GM19351 (cell line): Measurements from ENCODE around the gene FKBP3.
"Not testable (repeated sequence)": the region's sequence is repeated elsewhere in the genome, so short reads cannot be mapped to it uniquely, and the experiment has no call there.

ENCODE experiments used
- ATAC-seq: cut with Tn5 transposase; IDR thresholded peaks from one replicate; pipeline ENCODE4 v1.9.1; 2021; ENCODE audit warnings: mild to moderate bottlenecking, moderate library complexity; ENCODE audit not compliant: unreplicated experiment

FKBP3 gene

GRCh38 chr14:45134051-45134958 is at the start of gene FKBP3:
Gene FKBP3 (minus strand): TSS chr14:45134481. CDS start chr14:45134456, 25 bp downstream.
- ATAC-seq = peak; percentile 85

GRCh38 chr14:45181806-45182205 is 47.5 kb upstream of the FKBP3 start:
- ATAC-seq = no peak

GRCh38 chr14:45181329-45181728 is 47.0 kb upstream of the FKBP3 start:
- no peak for ATAC-seq

- ATAC-seq = no peak
These were observed 42.8 kb upstream of the FKBP3 start for GRCh38 chr14:45177076-45177475.

GRCh38 chr14:45169906-45170305 is 35.6 kb upstream of the FKBP3 start:
- ATAC-seq = no peak

GRCh38 chr14:45156067-45156466 is 21.8 kb upstream of the FKBP3 start:
- ATAC-seq = peak; percentile 68

- ATAC-seq = no peak
These were observed 16.2 kb upstream of the FKBP3 start for GRCh38 chr14:45150386-45150890.

- no peak for ATAC-seq
These were observed 15.3 kb upstream of the FKBP3 start for GRCh38 chr14:45149602-45150001.

- ATAC-seq = no peak
These were observed 10.9 kb upstream of the FKBP3 start for GRCh38 chr14:45145214-45145613.

- peak; percentile 66 for ATAC-seq
These were observed 10.4 kb upstream of the FKBP3 start for GRCh38 chr14:45144658-45145057.

- not testable (repeated sequence) for ATAC-seq
These were observed 7.8 kb upstream of the FKBP3 start for GRCh38 chr14:45142083-45142482.

- no peak for ATAC-seq
These were observed 6.4 kb upstream of the FKBP3 start for GRCh38 chr14:45140661-45141187.

GRCh38 chr14:45136399-45136798 is 2.1 kb upstream of the FKBP3 start:
- no peak for ATAC-seq

GRCh38 chr14:45135659-45136395 is 1.5 kb upstream of the FKBP3 start, which contains the start of gene FANCM:
Gene FANCM (plus strand): TSS chr14:45135930. CDS start chr14:45136032, 102 bp downstream.
- peak; percentile 30 for ATAC-seq

- no peak for ATAC-seq
These were observed 875 bp upstream of the FKBP3 start for GRCh38 chr14:45135156-45135555.

GRCh38 chr14:45133683-45134050 is 614 bp downstream of the FKBP3 start:
- ATAC-seq = no peak

- no peak for ATAC-seq
These were observed 5.2 kb downstream of the FKBP3 start for GRCh38 chr14:45128963-45129629.

- no peak for ATAC-seq
These were observed 8.5 kb downstream of the FKBP3 start for GRCh38 chr14:45125754-45126153.

GRCh38 chr14:45123271-45123670 is 11.0 kb downstream of the FKBP3 start:
- ATAC-seq = no peak

- peak; percentile 77 for ATAC-seq
These were observed 14.2 kb downstream of the FKBP3 start for GRCh38 chr14:45120096-45120495.

GRCh38 chr14:45118594-45118993 is 15.7 kb downstream of the FKBP3 start:
- ATAC-seq = no peak
